H9 (cell line): Measurements from ENCODE around the gene GRIK1. TPM values are rescaled to one million over a fixed set of nuclear protein-coding genes. Genes with fewer than 3 reads are reported as not detected.

ENCODE experiments used
- DNase-seq: peaks from one replicate; pipeline ENCODE4 v3.0.0-alpha.2; 2017
- H2AFZ ChIP-seq: one replicate; pipeline ENCODE4 v1.6.1; 2013; ENCODE audit warnings: mild to moderate bottlenecking, low read length, control low read depth, moderate library complexity
- H2AK5ac ChIP-seq: 2 replicates; pipeline ENCODE4 v1.6.1; 2013; ENCODE audit warnings: low read length, control low read depth, mixed read lengths; ENCODE audit not compliant: insufficient read length
- H2BK120ac ChIP-seq: one replicate; pipeline ENCODE4 v1.6.1; 2013; ENCODE audit warnings: low read depth, mild to moderate bottlenecking, low read length, control low read depth, inconsistent platforms; ENCODE audit not compliant: poor library complexity, severe bottlenecking
- H2BK12ac ChIP-seq: 2 replicates; pipeline ENCODE4 v1.6.1; 2013; ENCODE audit warnings: low read length, control low read depth, mixed read lengths, low read depth; ENCODE audit not compliant: insufficient read length
- H2BK15ac ChIP-seq: 2 replicates; pipeline ENCODE4 v1.6.1; 2013; ENCODE audit warnings: low read depth, low read length, control low read depth
- H2BK20ac ChIP-seq: one replicate; pipeline ENCODE4 v1.6.1; 2013; ENCODE audit warnings: low read depth, mild to moderate bottlenecking, low read length, control low read depth, inconsistent platforms; ENCODE audit not compliant: poor library complexity, severe bottlenecking
- H2BK5ac ChIP-seq: 2 replicates; pipeline ENCODE4 v1.6.1; 2013; ENCODE audit warnings: low read length, control low read depth, mixed read lengths; ENCODE audit not compliant: insufficient read length
- H3K14ac ChIP-seq: 2 replicates; pipeline ENCODE4 v1.6.1; 2013; ENCODE audit warnings: low read length, control low read depth; ENCODE audit not compliant: insufficient read depth
- H3K18ac ChIP-seq: 2 replicates; pipeline ENCODE4 v1.6.1; 2013; ENCODE audit warnings: low read depth, mild to moderate bottlenecking, mixed read lengths, low read length, control low read depth; ENCODE audit not compliant: insufficient read length
- H3K23ac ChIP-seq: 2 replicates; pipeline ENCODE4 v1.6.1; 2013; ENCODE audit warnings: low read length, control low read depth, mixed read lengths, low read depth; ENCODE audit not compliant: insufficient read length
- H3K23me2 ChIP-seq: 2 replicates; pipeline ENCODE4 v1.6.1; 2013; ENCODE audit warnings: low read depth, mild to moderate bottlenecking, mixed read lengths, low read length, control low read depth; ENCODE audit not compliant: insufficient read length, poor library complexity, severe bottlenecking
- H3K27ac ChIP-seq: 2 replicates; pipeline ENCODE4 v1.5.1; 2013; ENCODE audit warnings: low read length, control low read depth, mixed read lengths, low read depth; ENCODE audit not compliant: insufficient read length
- H3K27me3 ChIP-seq: 2 replicates; pipeline ENCODE4 v1.6.1; 2013; ENCODE audit warnings: low read length, control low read depth, inconsistent platforms; ENCODE audit not compliant: insufficient read depth
- H3K4ac ChIP-seq: 2 replicates; pipeline ENCODE4 v1.6.1; 2013; ENCODE audit warnings: low read depth, mild to moderate bottlenecking, control low read depth, inconsistent platforms, low read length, moderate library complexity
- H3K4me1 ChIP-seq: 2 replicates; pipeline ENCODE4 v1.6.1; 2013; ENCODE audit warnings: low read length, control low read depth, inconsistent platforms; ENCODE audit not compliant: insufficient read depth
- H3K4me2 ChIP-seq: 2 replicates; pipeline ENCODE4 v1.6.1; 2013; ENCODE audit warnings: low read length, control low read depth, mixed read lengths; ENCODE audit not compliant: insufficient read length, insufficient read depth
- H3K56ac ChIP-seq: 2 replicates; pipeline ENCODE4 v1.6.1; 2013; ENCODE audit warnings: low read depth, mild to moderate bottlenecking, mixed read lengths, low read length, control low read depth; ENCODE audit not compliant: insufficient read length
- H3K79me1 ChIP-seq: 2 replicates; pipeline ENCODE4 v1.6.1; 2013; ENCODE audit warnings: low read depth, mild to moderate bottlenecking, moderate library complexity, low read length, control low read depth, inconsistent platforms; ENCODE audit not compliant: insufficient read depth, poor library complexity, severe bottlenecking
- H3K79me2 ChIP-seq: 2 replicates; pipeline ENCODE4 v1.6.1; 2013; ENCODE audit warnings: low read length, control low read depth, inconsistent platforms; ENCODE audit not compliant: insufficient read depth
- H3K9ac ChIP-seq: 2 replicates; pipeline ENCODE4 v1.6.1; 2013; ENCODE audit warnings: low read length, control low read depth, mixed read lengths; ENCODE audit not compliant: insufficient read length; ENCODE audit errors: extremely low read depth
- H3K9me3 ChIP-seq: one replicate; pipeline ENCODE4 v1.6.1; 2013; ENCODE audit warnings: low read depth, low read length, inconsistent platforms; ENCODE audit not compliant: control insufficient read depth
- H3T11ph ChIP-seq: one replicate; pipeline ENCODE4 v1.6.1; 2013; ENCODE audit warnings: mild to moderate bottlenecking, low read length, control low read depth, inconsistent platforms
- H4K20me1 ChIP-seq: one replicate; pipeline ENCODE4 v1.6.1; 2013; ENCODE audit not compliant: control insufficient read depth, insufficient read length, insufficient read depth
- H4K5ac ChIP-seq: 2 replicates; pipeline ENCODE4 v1.6.1; 2013; ENCODE audit warnings: low read depth, mild to moderate bottlenecking, mixed read lengths, low read length, control low read depth; ENCODE audit not compliant: insufficient read length
- H4K8ac ChIP-seq: replicated peaks from 2 replicates; pipeline ENCODE4 v1.6.1; 2013; ENCODE audit warnings: low read length, control low read depth, mixed read lengths, low read depth; ENCODE audit not compliant: insufficient read length
- H4K91ac ChIP-seq: 2 replicates; pipeline ENCODE4 v1.6.1; 2013; ENCODE audit warnings: low read depth, mild to moderate bottlenecking, moderate library complexity, mixed read lengths, low read length, control low read depth; ENCODE audit not compliant: insufficient read length
- H3K27ac Mint-ChIP-seq, 3 experiments: 2 replicates in 2 of 3; 3 replicates in 1 of 3; pipeline ENCODE4 v1.8.0; 2020 to 2021; ENCODE audit warnings: mixed read lengths in 3 of 3, mild to moderate bottlenecking in 1 of 3, moderate library complexity in 1 of 3
- H3K27me3 Mint-ChIP-seq: 2 replicates; pipeline ENCODE4 v1.8.0; 2021; ENCODE audit warnings: low read depth, mild to moderate bottlenecking, moderate library complexity, mixed read lengths
- H3K36me3 Mint-ChIP-seq, 3 experiments: 2 replicates in 2 of 3; 3 replicates in 1 of 3; pipeline ENCODE4 v1.8.0; 2020 to 2021; ENCODE audit warnings: low read depth in 3 of 3, mixed read lengths in 3 of 3; ENCODE audit not compliant: insufficient read depth in 1 of 3
- H3K4me1 Mint-ChIP-seq, 2 experiments: 2 replicates each; pipeline ENCODE4 v1.8.0; 2020; ENCODE audit warnings: mixed read lengths in 2 of 2
- H3K4me3 Mint-ChIP-seq, 2 experiments: 2 replicates in 1 of 2; 3 replicates in 1 of 2; pipeline ENCODE4 v1.8.0; 2020 to 2021; ENCODE audit warnings: mild to moderate bottlenecking in 2 of 2, mixed read lengths in 2 of 2, moderate library complexity in 1 of 2
- H3K9me3 Mint-ChIP-seq, 2 experiments: 2 replicates in 1 of 2; 3 replicates in 1 of 2; pipeline ENCODE4 v1.8.0; 2020; ENCODE audit warnings: mild to moderate bottlenecking in 2 of 2, mixed read lengths in 2 of 2, moderate library complexity in 1 of 2
- CTCF ChIP-seq: fragments of 200-600 bp; sonication (generic); conservative IDR thresholded peaks from 3 replicates; pipeline ENCODE4 v1.8.0; 2021; ENCODE audit warnings: antibody characterized with exemption, mild to moderate bottlenecking
- WGBS: extraction: QIAGEN DNeasy Blood & Tissue Kit; methylation state at CpG from one replicate; pipeline ENCODE4 v1.1.7; 2013; ENCODE audit warnings: missing lambda C conversion rate, low lambda C conversion rate, mixed read lengths; ENCODE audit not compliant: insufficient read length; ENCODE audit errors: extremely low coverage; 5-methylcytosine and 5-hydroxymethylcytosine counted together
- total RNA-seq: library from RNA; stranded (reverse); gene quantifications from 2 replicates; pipeline ENCODE4 v1.2.1, GENCODE V29; 2021

Gene GRIK1
- total RNA-seq, 1 experiment from 2014 or later, result not detected

- WGBS, result no CpG with 5 or more reads among the region's 9 CpGs
- no peaks in the 10 kb centered on the region for H3K9me3 ChIP-seq
- H3K4me1 ChIP-seq, result no peaks in the 10 kb centered on the region
- no peak for TF ChIP-seq CTCF
- no peak overlapping the region for H4K8ac ChIP-seq
- H3K23me2 ChIP-seq, result no peaks in the 10 kb centered on the region
- no peak overlapping the region for H2BK12ac ChIP-seq
- H4K5ac ChIP-seq, result no peak overlapping the region
- no peaks in the 10 kb centered on the region for H3K27me3 Mint-ChIP-seq
- peak overlapping the region in 1 of 3 experiments; percentile 80; a peak in 2 of 7 replicates for H3K27ac Mint-ChIP-seq
- H3K36me3 Mint-ChIP-seq, result no peaks in the 10 kb centered on the region
- H3T11ph ChIP-seq, result no peak overlapping the region
- no peak overlapping the region for H3K9ac ChIP-seq
- H3K18ac ChIP-seq, result no peak overlapping the region
- no peak overlapping the region for H2BK120ac ChIP-seq
- no peak overlapping the region for H4K91ac ChIP-seq
- H2BK5ac ChIP-seq, result no peak overlapping the region
- no peaks in the 10 kb centered on the region for H3K9me3 Mint-ChIP-seq
- no peak overlapping the region for H3K56ac ChIP-seq
- no peak overlapping the region for H2AFZ ChIP-seq
- H3K79me1 ChIP-seq, result no peaks in the 10 kb centered on the region
- no peak overlapping the region for H3K4me3 Mint-ChIP-seq
- no peak overlapping the region for H3K23ac ChIP-seq
- no peak overlapping the region for H3K4ac ChIP-seq
- DNase-seq, result no peak
- H2BK20ac ChIP-seq, result no peak overlapping the region
- H3K4me1 Mint-ChIP-seq, result peaks cover 5 to 9% of the 10 kb centered on the region in 2 experiments; a peak in 3 of 4 replicates
- no peak overlapping the region for H2BK15ac ChIP-seq
- H3K14ac ChIP-seq, result no peak overlapping the region
- H2AK5ac ChIP-seq, result no peak overlapping the region
- H3K4me2 ChIP-seq, result no peak overlapping the region
- no peaks in the 10 kb centered on the region for H3K27me3 ChIP-seq
- no peaks in the 10 kb centered on the region for H3K79me2 ChIP-seq
- H4K20me1 ChIP-seq, result no peaks in the 10 kb centered on the region
- H3K27ac ChIP-seq, result no peak overlapping the region
Observed at GRCh38 chr21:29549614-29550013, 390.2 kb downstream of the GRIK1 start.
